K562 (cell line): ENCODE results near the gene SUSD3. TPM values are rescaled to one million over a fixed set of nuclear protein-coding genes. Genes with fewer than 3 reads are reported as not detected.

Source experiments
- ATAC-seq: fragments of 200-7000 bp; cut with Tn5 transposase; 3 replicates; pipeline ENCODE4 v1.9.1; 2020; ENCODE audit warnings: moderate library complexity
- BruUV-seq: library from RNA; stranded (reverse); fragments of 400-500 nt; replicated peaks from 2 replicates; lab custom pipeline; 2021; lab: Mats Ljungman, UMichigan
- CTCF ChIA-PET: fragments of 300-600 bp; formaldehyde crosslinking; extraction: SDS; loops from one replicate; lab custom pipeline; 2021; ENCODE audit warnings: low intra/inter-chr PET ratio; lab: Yijun Ruan, JAX
- POLR2A ChIA-PET: fragments of 300-600, 350-650 bp; sonication (Branson Sonifier 250); formaldehyde crosslinking; extraction: SDS; loops from one replicate; lab custom pipeline; 2021; ENCODE audit warnings: antibody characterized with exemption, inconsistent platforms; lab: Yijun Ruan, JAX
- DNase-seq, 4 experiments: peaks; one replicate each; pipeline versions ENCODE4 v3.0.0 to v3.0.0-alpha.2; 2011 to 2018; ENCODE audit warnings: low spot score in 3 of 4, mixed read lengths in 3 of 4; ENCODE audit errors: extremely low read depth in 1 of 4
- FAIRE-seq: peaks from 2 replicates; lab custom pipeline; 2011; peaks lifted over from hg19 to GRCh38; lab: Jason Lieb, UNC
- H2AFZ ChIP-seq: 2 replicates; pipeline ENCODE4 v1.6.0; 2011; ENCODE audit warnings: low read depth, low read length, control low read depth, inconsistent platforms
- H3K27ac ChIP-seq: fragments of 200-600 bp; 3 replicates; pipeline ENCODE4 v1.8.0; 2011; ENCODE audit warnings: low read depth, mild to moderate bottlenecking, control low read depth, inconsistent platforms, low read length, moderate library complexity, mixed read lengths; ENCODE audit errors: extremely low read depth
- H3K27me3 ChIP-seq, 2 experiments: fragments of 300-600 bp in 1 of 2; 2 replicates in 1 of 2; 3 replicates in 1 of 2; pipeline versions ENCODE4 v1.6.0 to v1.8.0; 2011; ENCODE audit warnings: inconsistent platforms in 2 of 2, low read length in 2 of 2, mild to moderate bottlenecking in 1 of 2, mixed read lengths in 1 of 2, moderate library complexity in 1 of 2; ENCODE audit not compliant: control insufficient read depth in 2 of 2, insufficient read depth in 2 of 2
- H3K36me3 ChIP-seq: fragments of 300-600 bp; 3 replicates; pipeline ENCODE4 v1.8.0; 2011; ENCODE audit warnings: mild to moderate bottlenecking, low read length, inconsistent platforms; ENCODE audit not compliant: control insufficient read depth, insufficient read depth
- H3K4me1 ChIP-seq, 2 experiments: fragments of 200-600 bp in 1 of 2; replicated peaks in 1 of 2; 2 replicates in 1 of 2; 3 replicates in 1 of 2; pipeline versions ENCODE4 v1.5.1 to v1.8.0; 2011; ENCODE audit warnings: inconsistent platforms in 2 of 2, low read length in 2 of 2, mild to moderate bottlenecking in 1 of 2, mixed read lengths in 1 of 2, moderate library complexity in 1 of 2; ENCODE audit not compliant: control insufficient read depth in 2 of 2, insufficient read depth in 2 of 2
- H3K4me2 ChIP-seq: 2 replicates; pipeline ENCODE4 v1.6.1; 2011; ENCODE audit warnings: low read length, control low read depth, inconsistent platforms, mixed read lengths; ENCODE audit not compliant: insufficient read depth
- H3K4me3 ChIP-seq: fragments of 200-600 bp; sonication (generic), shearing (Covaris generic); 2 replicates; pipeline ENCODE4 v1.5.1; 2016; ENCODE audit warnings: control low read depth, inconsistent platforms
- H3K79me2 ChIP-seq: fragments of 200-600 bp; 3 replicates; pipeline ENCODE4 v1.8.0; 2011; ENCODE audit warnings: low read length, inconsistent platforms; ENCODE audit not compliant: control insufficient read depth, insufficient read depth
- H3K9ac ChIP-seq, 2 experiments: 2 replicates each; pipeline versions ENCODE4 v1.6.0 to v1.6.1; 2011; ENCODE audit warnings: low read depth in 2 of 2, low read length in 2 of 2, control low read depth in 1 of 2, inconsistent platforms in 1 of 2, mild to moderate bottlenecking in 1 of 2, mixed read lengths in 1 of 2; ENCODE audit not compliant: insufficient read depth in 1 of 2
- H3K9me1 ChIP-seq: one replicate; pipeline ENCODE4 v1.6.0; 2011; ENCODE audit warnings: inconsistent platforms, mild to moderate bottlenecking, low read length, moderate library complexity; ENCODE audit not compliant: control insufficient read depth, insufficient read depth
- H3K9me3 ChIP-seq: replicated peaks from 2 replicates; pipeline ENCODE4 v1.5.1; 2011; ENCODE audit warnings: low read depth, low read length, inconsistent platforms; ENCODE audit not compliant: control insufficient read depth, insufficient read depth
- H4K20me1 ChIP-seq: replicated peaks from 2 replicates; pipeline ENCODE4 v1.6.1; 2011; ENCODE audit warnings: low read length, inconsistent platforms, mixed read lengths; ENCODE audit not compliant: control insufficient read depth, insufficient read depth
- ATF7 ChIP-seq: fragments of 450-650 bp; IDR thresholded peaks from 2 replicates; pipeline ENCODE4 v1.7.1; 2014; ENCODE audit warnings: mild to moderate bottlenecking, moderate library complexity
- BCOR ChIP-seq: fragments of 450-650 bp; IDR thresholded peaks from 2 replicates; pipeline ENCODE4 v1.6.1; 2016
- HLTF ChIP-seq: fragments of 450-650 bp; IDR thresholded peaks from 2 replicates; pipeline ENCODE4 v1.6.1; 2016
- HNRNPL ChIP-seq: fragments of 200-400 bp; formaldehyde crosslinking; IDR thresholded peaks from 2 replicates; pipeline ENCODE4 v1.6.1; 2017; ENCODE audit warnings: low read depth, mild to moderate bottlenecking, low read length
- ILK ChIP-seq: fragments of 450-650 bp; IDR thresholded peaks from 2 replicates; pipeline ENCODE4 v1.6.1; 2016; ENCODE audit warnings: missing genetic modification characterization, low read depth, mild to moderate bottlenecking, missing compliant biosample characterization, moderate library complexity, borderline replicate concordance
- KDM5B ChIP-seq: fragments of 200-600 bp; sonication (generic); IDR thresholded peaks from 2 replicates; pipeline ENCODE4 v1.6.1; 2012; ENCODE audit warnings: low read depth, mild to moderate bottlenecking, moderate library complexity, low read length, control low read depth, inconsistent platforms; ENCODE audit not compliant: insufficient replicate concordance
- MLLT1 ChIP-seq, 2 experiments: fragments of 450-650 bp; IDR thresholded peaks; 2 replicates each; pipeline ENCODE4 v1.6.1; 2016
- NFRKB ChIP-seq: fragments of 450-650 bp; IDR thresholded peaks from 2 replicates; pipeline ENCODE4 v1.6.1; 2016; ENCODE audit warnings: low read depth
- NR4A1 ChIP-seq, 2 experiments: fragments of 250-450 bp in 1 of 2; fragments of 450-650 bp in 1 of 2; sonication (Bioruptor Pico) in 1 of 2; IDR thresholded peaks; 2 replicates each; pipeline versions ENCODE4 v1.4.0 to v1.6.1; 2016 to 2020; ENCODE audit warnings: mild to moderate bottlenecking in 2 of 2, missing compliant biosample characterization in 1 of 2, missing genetic modification characterization in 1 of 2, moderate library complexity in 1 of 2
- PHF8 ChIP-seq: fragments of 200-600 bp; sonication (generic); IDR thresholded peaks from 2 replicates; pipeline ENCODE4 v1.6.1; 2012; ENCODE audit warnings: mixed run types, mild to moderate bottlenecking, inconsistent platforms, low read length, moderate library complexity, borderline replicate concordance
- USF1 ChIP-seq: sonication (generic); formaldehyde crosslinking; IDR thresholded peaks from 2 replicates; pipeline ENCODE4 v1.9.0; 2022; ENCODE audit warnings: mild to moderate bottlenecking, missing genetic modification reagents
- ZBED1 ChIP-seq: IDR thresholded peaks from 2 replicates; pipeline ENCODE4 v1.6.1; 2014
- ZNF184 ChIP-seq: sonication (generic); formaldehyde crosslinking; IDR thresholded peaks from 2 replicates; pipeline ENCODE4 v1.5.0; 2020; ENCODE audit warnings: missing genetic modification reagents
- ZNF583 ChIP-seq: fragments of 250-450 bp; sonication (Bioruptor Pico); IDR thresholded peaks from 2 replicates; pipeline ENCODE4 v1.4.0; 2020
- ZZZ3 ChIP-seq: fragments of 450-650 bp; IDR thresholded peaks from 2 replicates; pipeline ENCODE4 v1.6.1; 2016; ENCODE audit warnings: antibody characterized with exemption, mild to moderate bottlenecking, moderate library complexity
- WGBS: fragments of 100-300 bp; shearing (Covaris generic); methylation state at CpG from one replicate; pipeline ENCODE4 v1.1.6; 2016; ENCODE audit warnings: low coverage, mixed read lengths; ENCODE audit not compliant: insufficient coverage; ENCODE audit errors: missing lambda C conversion rate; 5-methylcytosine and 5-hydroxymethylcytosine counted together
- in situ Hi-C: fragments of 300-500 bp; cut with MboI; formaldehyde crosslinking; loops from 4 replicates; pipeline ENCODE4 v1.15.0; 2018; ENCODE audit warnings: inconsistent platforms, mixed read lengths
- intact Hi-C: fragments of 100-400 bp; cut with micrococcal nuclease; formaldehyde crosslinking; loops from 2 replicates; pipeline ENCODE4 v1.14.2; 2022
- polyA plus RNA-seq, 8 experiments: library from polyadenylated mRNA; depleted of rRNA in 4 of 8; stranded (reverse) in 5 of 8; unstranded in 3 of 8; fragments of >200 nt; fragmentation: Nextera tagmentation in 2 of 8; fragmentation: Illumina TruSeq in 1 of 8; extraction: Ambion mirVana in 2 of 8; extraction: Trizol in 1 of 8; gene quantifications; 2 replicates each; pipeline versions ENCODE4 v1.2.1 to v1.2.3, GENCODE V29; 2011 to 2014; ENCODE audit warnings: inconsistent platforms in 1 of 8, missing spikeins in 1 of 8
- total RNA-seq, 7 experiments: library from RNA; depleted of rRNA in 6 of 7; stranded (reverse); fragments of >200 nt in 6 of 7; fragmentation: Illumina TruSeq in 2 of 7; extraction: Trizol in 2 of 7; gene quantifications; 2 replicates each; pipeline versions ENCODE4 v1.2.1 to v1.2.3, GENCODE V29; 2011 to 2021; ENCODE audit warnings: low replicate concordance in 1 of 7
- TF ChIP-seq, protein P1 (sequence below): sonication (generic); IDR thresholded peaks from 2 replicates; pipeline ENCODE4 v1.6.1; 2016

The SUSD3 gene
- total and polyA plus RNA-seq, 9 of the 15 experiments (the other 6 are each of a cell fraction or from before 2014, with no cell fraction given) = 1.3 to 21.7 (median 11.4) TPM

DNA sequence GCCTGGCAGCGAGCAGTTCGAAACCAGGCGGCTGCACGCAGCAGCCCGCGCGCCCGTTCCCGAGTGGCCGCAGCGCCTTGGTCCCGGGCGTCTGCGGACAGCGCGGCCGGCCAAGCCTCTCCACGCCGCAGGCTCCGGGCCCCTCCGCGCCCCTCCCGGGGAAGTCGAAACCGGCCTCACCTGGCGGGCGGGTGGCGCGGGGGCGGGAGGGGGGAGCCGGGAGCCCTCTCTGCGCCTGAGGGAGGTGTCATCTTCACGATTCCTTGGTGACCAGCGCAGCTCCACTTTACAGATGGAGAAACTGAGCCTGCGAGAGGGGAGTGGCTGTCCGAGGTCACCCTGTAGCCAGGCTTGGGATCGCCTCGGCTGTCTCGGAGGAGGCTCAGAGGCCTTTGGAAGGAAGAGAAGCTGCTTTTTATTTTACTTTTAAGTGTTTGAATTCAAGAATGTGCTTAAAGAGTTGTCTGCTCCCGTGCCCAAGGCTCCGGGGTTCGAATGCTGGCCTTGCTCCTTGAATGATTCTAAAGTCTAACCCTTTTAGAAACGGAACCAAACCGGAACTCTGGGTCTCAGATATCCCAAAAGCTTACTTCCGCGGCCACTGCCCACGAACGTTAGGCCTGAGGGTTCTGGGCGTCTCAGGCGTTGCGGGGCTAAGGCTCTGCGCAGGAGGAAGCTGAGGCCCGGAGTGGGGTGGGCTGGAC, 662 bp downstream of the SUSD3 start (continued):
- no peak for TF ChIP-seq ILK (tag)
- no peak for TF ChIP-seq ZZZ3
- no peak for TF ChIP-seq ZNF184 (CRISPR knock-in tag)
- TF ChIP-seq, protein P1, sequence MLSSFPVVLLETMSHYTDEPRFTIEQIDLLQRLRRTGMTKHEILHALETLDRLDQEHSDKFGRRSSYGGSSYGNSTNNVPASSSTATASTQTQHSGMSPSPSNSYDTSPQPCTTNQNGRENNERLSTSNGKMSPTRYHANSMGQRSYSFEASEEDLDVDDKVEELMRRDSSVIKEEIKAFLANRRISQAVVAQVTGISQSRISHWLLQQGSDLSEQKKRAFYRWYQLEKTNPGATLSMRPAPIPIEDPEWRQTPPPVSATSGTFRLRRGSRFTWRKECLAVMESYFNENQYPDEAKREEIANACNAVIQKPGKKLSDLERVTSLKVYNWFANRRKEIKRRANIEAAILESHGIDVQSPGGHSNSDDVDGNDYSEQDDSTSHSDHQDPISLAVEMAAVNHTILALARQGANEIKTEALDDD = no peak

- peak overlapping the region; percentile 58 for H3K27ac ChIP-seq
- intact Hi-C loops (loop anchor here (5.0 kb wide), 1 partner anchor 37 kb away; the partner anchor contains the start of gene CARD19), in situ Hi-C loops (no loop called here)
- peaks cover 43 to 65% of the 10 kb centered on the region in 2 experiments for H3K4me1 ChIP-seq
- peak overlapping the region; percentile 79 for H2AFZ ChIP-seq
- peak overlapping the region; percentile 76 for H3K4me2 ChIP-seq
- H3K4me3 ChIP-seq = peak overlapping the region; percentile 56
- DNase-seq (peak in 1 of 4 experiments; percentile 12), ATAC-seq (no peak), FAIRE-seq (peak; percentile 11)
- H3K9ac ChIP-seq = peak overlapping the region; percentile 64 to 94
- ChIA-PET POLR2A (interaction anchor here (0.8 to 1.2 kb wide), 5 partner anchors 9 to 392 kb away, joined by 3 to 4 read pairs (median 3); partner anchors contain the start of gene FAM120A), CTCF (no interaction called here)
- peaks cover 28% of the 10 kb centered on the region for H3K79me2 ChIP-seq
- BruUV-seq = no TSS peak
- no peaks in the 10 kb centered on the region for H3K9me1 ChIP-seq
- H4K20me1 ChIP-seq = no peaks in the 10 kb centered on the region
- no peaks in the 10 kb centered on the region for H3K27me3 ChIP-seq
- no peaks in the 10 kb centered on the region for H3K9me3 ChIP-seq
- 81% methylated on average over 7 of the region's 7 CpGs for WGBS
- no peaks in the 10 kb centered on the region; the same call in 2 of the 3 replicates for H3K36me3 ChIP-seq
- 0 out of 2 replicates have a peak, but pooled peaks have one; percentile 18 for TF ChIP-seq NFRKB
- TF ChIP-seq USF1 (CRISPR knock-in tag) = peak; percentile 34; the same call in 1 of the 2 replicates
- 0 out of 4 replicates have a peak, but pooled peaks of 1 of the 2 experiments have one; percentile 55 for TF ChIP-seq MLLT1 (IDR thresholded peaks at IDR 0.05)
- no peak for TF ChIP-seq NR4A1 (CRISPR knock-in tag; IDR thresholded peaks at IDR 0.05)
- peak; percentile 40 for TF ChIP-seq NR4A1 (tag; IDR thresholded peaks at IDR 0.05)
- TF ChIP-seq ATF7 = no peak
- TF ChIP-seq PHF8 = 0 out of 2 replicates have a peak, but pooled peaks have one; percentile 34
- TF ChIP-seq HNRNPL = no peak
- TF ChIP-seq KDM5B = peak; percentile 18
- no peak for TF ChIP-seq ZBED1
- TF ChIP-seq HLTF = no peak
- TF ChIP-seq BCOR = peak; percentile 19; the same call in 1 of the 2 replicates
- peak; percentile 8; the same call in 1 of the 2 replicates for TF ChIP-seq ZNF583 (CRISPR knock-in tag)
These were observed 1.4 kb downstream of the SUSD3 start for GRCh38 chr9:93059715-93060578.
